Mucosa of rectum (tissue), 2 donors: ENCODE results near the gene CEACAM6.
"Not testable (repeated sequence)": the region's sequence is repeated elsewhere in the genome, so short reads cannot be mapped to it uniquely, and the experiment has no call there.

ENCODE experiments used
- H3K27ac ChIP-seq, 2 donors: one replicate each; pipeline ENCODE4 v1.7.0; 2013; ENCODE audit warnings: inconsistent platforms in 2 of 2, low read depth in 2 of 2, low read length in 2 of 2
- H3K27me3 ChIP-seq, 2 donors: one replicate each; pipeline ENCODE4 v1.7.0; 2013; ENCODE audit warnings: low read length in 2 of 2; ENCODE audit not compliant: control insufficient read depth in 2 of 2, insufficient read depth in 2 of 2
- H3K36me3 ChIP-seq, 2 donors: one replicate each; pipeline ENCODE4 v1.7.0; 2013; ENCODE audit warnings: low read length in 2 of 2; ENCODE audit not compliant: control insufficient read depth in 2 of 2, insufficient read depth in 2 of 2
- H3K4me1 ChIP-seq, 2 donors: one replicate each; pipeline ENCODE4 v1.7.0; 2013; ENCODE audit warnings: low read length in 2 of 2, mild to moderate bottlenecking in 1 of 2; ENCODE audit not compliant: control insufficient read depth in 2 of 2, insufficient read depth in 2 of 2
- H3K4me3 ChIP-seq, 2 donors: one replicate each; pipeline ENCODE4 v1.7.0; 2013; ENCODE audit warnings: low read length in 2 of 2
- H3K9ac ChIP-seq, 2 donors: one replicate each; pipeline ENCODE4 v1.7.0; 2013; ENCODE audit warnings: low read length in 2 of 2, low read depth in 1 of 2, mild to moderate bottlenecking in 1 of 2
- H3K9me3 ChIP-seq, 2 donors: one replicate each; pipeline ENCODE4 v1.7.0; 2013; ENCODE audit warnings: low read length in 2 of 2; ENCODE audit not compliant: control insufficient read depth in 2 of 2
- donor health status: healthy.
- donor health status: Normal muscosa, but diverticular disease.

Gene CEACAM6

GRCh38 chr19:41771410-41771809 lies 16.1 kb downstream of the CEACAM6 start:
- Histone ChIP-seq H3K36me3 (peaks cover 0 to 5% of the 10 kb centered on the region in 2 donors), H3K27ac (peak overlapping the region in 1 of 2 donors; percentile 14), H3K9me3 (no peaks in the 10 kb centered on the region), H3K9ac (no peak overlapping the region), H3K4me3 (no peak overlapping the region), H3K4me1 (peaks cover 19 to 45% of the 10 kb centered on the region in 2 donors), H3K27me3 (no peaks in the 10 kb centered on the region)

- peaks cover 22 to 55% of the 10 kb centered on the region in 2 donors for H3K4me1 ChIP-seq
- H3K9ac ChIP-seq = no peak overlapping the region
- no peaks in the 10 kb centered on the region for H3K27me3 ChIP-seq
- H3K4me3 ChIP-seq = no peak overlapping the region
- H3K27ac ChIP-seq = peak overlapping the region; percentile 87 to 92
- no peaks in the 10 kb centered on the region for H3K9me3 ChIP-seq
- H3K36me3 ChIP-seq = peaks cover 0 to 5% of the 10 kb centered on the region in 2 donors
Observed at GRCh38 chr19:41774515-41774980, 19.2 kb downstream of the CEACAM6 start.

- Histone ChIP-seq H3K27ac (peak overlapping the region; percentile 87 to 92), H3K27me3 (no peaks in the 10 kb centered on the region), H3K36me3 (no peaks in the 10 kb centered on the region), H3K9me3 (no peaks in the 10 kb centered on the region), H3K9ac (no peak overlapping the region), H3K4me3 (no peak overlapping the region), H3K4me1 (peaks cover 22 to 48% of the 10 kb centered on the region in 2 donors)
Observed at GRCh38 chr19:41776700-41777099, 21.4 kb downstream of the CEACAM6 start.

GRCh38 chr19:41783612-41784011 lies 28.3 kb downstream of the CEACAM6 start:
- no peaks in the 10 kb centered on the region for H3K36me3 ChIP-seq
- H3K4me3 ChIP-seq = no peak overlapping the region
- H3K27ac ChIP-seq = peak overlapping the region; percentile 72 to 75
- H3K4me1 ChIP-seq = peaks cover 13 to 20% of the 10 kb centered on the region in 2 donors
- no peaks in the 10 kb centered on the region for H3K27me3 ChIP-seq
- H3K9ac ChIP-seq = no peak overlapping the region
- no peaks in the 10 kb centered on the region for H3K9me3 ChIP-seq

- peak overlapping the region; percentile 71 to 75 for H3K27ac ChIP-seq
Observed at GRCh38 chr19:41784312-41784711, 29.0 kb downstream of the CEACAM6 start.

GRCh38 chr19:41784743-41785142 lies 29.4 kb downstream of the CEACAM6 start:
- Histone ChIP-seq H3K36me3 (no peaks in the 10 kb centered on the region), H3K27me3 (no peaks in the 10 kb centered on the region), H3K4me3 (no peak overlapping the region), H3K9me3 (no peaks in the 10 kb centered on the region), H3K4me1 (peaks cover 13 to 20% of the 10 kb centered on the region in 2 donors), H3K9ac (peak overlapping the region in 1 of 2 donors; percentile 3), H3K27ac (peak overlapping the region; percentile 71 to 75)

More at GRCh38 chr19:41784312-41784711, 29.0 kb downstream of the CEACAM6 start:
- peaks cover 13 to 20% of the 10 kb centered on the region in 2 donors for H3K4me1 ChIP-seq
- no peak overlapping the region for H3K4me3 ChIP-seq
- no peaks in the 10 kb centered on the region for H3K9me3 ChIP-seq
- H3K9ac ChIP-seq = peak overlapping the region in 1 of 2 donors; percentile 3
- H3K36me3 ChIP-seq = no peaks in the 10 kb centered on the region
- no peaks in the 10 kb centered on the region for H3K27me3 ChIP-seq

- no peak overlapping the region for H3K9ac ChIP-seq
- H3K27ac ChIP-seq = no peak overlapping the region
- H3K27me3 ChIP-seq = no peaks in the 10 kb centered on the region
- no peaks in the 10 kb centered on the region for H3K9me3 ChIP-seq
- H3K4me1 ChIP-seq = peaks cover 13 to 20% of the 10 kb centered on the region in 2 donors
- no peak overlapping the region for H3K4me3 ChIP-seq
- no peaks in the 10 kb centered on the region for H3K36me3 ChIP-seq
Observed at GRCh38 chr19:41785653-41786052, 30.3 kb downstream of the CEACAM6 start.

GRCh38 chr19:41787055-41787454 lies 31.7 kb downstream of the CEACAM6 start:
- Histone ChIP-seq H3K9ac (no peak overlapping the region), H3K27me3 (no peaks in the 10 kb centered on the region), H3K4me1 (peaks cover 13 to 20% of the 10 kb centered on the region in 2 donors), H3K27ac (no peak overlapping the region), H3K4me3 (no peak overlapping the region), H3K36me3 (no peaks in the 10 kb centered on the region), H3K9me3 (no peaks in the 10 kb centered on the region)

- not testable (repeated sequence) for H3K9me3 ChIP-seq, H3K9ac ChIP-seq, H3K27me3 ChIP-seq, H3K27ac ChIP-seq, H3K36me3 ChIP-seq, H3K4me3 ChIP-seq
- H3K4me1 ChIP-seq = peaks cover 13 to 18% of the 10 kb centered on the region in 2 donors
Observed at GRCh38 chr19:41788518-41788917, 33.2 kb downstream of the CEACAM6 start.

- not testable (repeated sequence) for H3K36me3 ChIP-seq, H3K27ac ChIP-seq, H3K9ac ChIP-seq, H3K27me3 ChIP-seq, H3K4me3 ChIP-seq, H3K9me3 ChIP-seq
- H3K4me1 ChIP-seq = peaks cover 13 to 15% of the 10 kb centered on the region in 2 donors
Observed at GRCh38 chr19:41789053-41789452, 33.7 kb downstream of the CEACAM6 start.
